Hematopoietic multipotent progenitor cell treated with erythropoietin and hydrocortisone succinate and interleukin-3 and kit ligand, for 17 days (in vitro differentiated cells): ENCODE data around the gene CHID1.

Experiments
- DNase-seq: peaks from one replicate; pipeline ENCODE4 v3.0.0-alpha.2; 2015; ENCODE audit warnings: low spot score

CHID1 gene

DNA sequence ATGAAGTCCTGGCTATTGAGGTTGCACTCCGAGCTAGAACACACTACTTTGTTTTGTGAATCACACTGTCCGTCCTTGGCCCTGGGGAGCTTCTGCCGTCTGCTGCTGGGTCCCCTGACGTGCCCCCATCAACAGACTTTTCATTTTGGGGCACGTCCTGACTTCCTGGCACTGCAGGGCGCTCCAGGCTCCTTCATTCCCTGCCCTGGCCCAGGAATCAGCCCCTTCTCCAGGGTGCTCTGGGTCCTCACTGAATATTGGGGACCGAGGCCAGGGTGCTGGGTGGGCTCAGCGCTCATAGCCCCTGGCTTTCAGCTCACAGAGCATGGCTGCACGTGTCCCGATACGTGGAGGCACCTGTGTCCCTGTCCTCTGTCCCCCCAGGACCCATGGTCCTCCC, 45.7 kb downstream of the CHID1 start:
- no peak for DNase-seq

DNA sequence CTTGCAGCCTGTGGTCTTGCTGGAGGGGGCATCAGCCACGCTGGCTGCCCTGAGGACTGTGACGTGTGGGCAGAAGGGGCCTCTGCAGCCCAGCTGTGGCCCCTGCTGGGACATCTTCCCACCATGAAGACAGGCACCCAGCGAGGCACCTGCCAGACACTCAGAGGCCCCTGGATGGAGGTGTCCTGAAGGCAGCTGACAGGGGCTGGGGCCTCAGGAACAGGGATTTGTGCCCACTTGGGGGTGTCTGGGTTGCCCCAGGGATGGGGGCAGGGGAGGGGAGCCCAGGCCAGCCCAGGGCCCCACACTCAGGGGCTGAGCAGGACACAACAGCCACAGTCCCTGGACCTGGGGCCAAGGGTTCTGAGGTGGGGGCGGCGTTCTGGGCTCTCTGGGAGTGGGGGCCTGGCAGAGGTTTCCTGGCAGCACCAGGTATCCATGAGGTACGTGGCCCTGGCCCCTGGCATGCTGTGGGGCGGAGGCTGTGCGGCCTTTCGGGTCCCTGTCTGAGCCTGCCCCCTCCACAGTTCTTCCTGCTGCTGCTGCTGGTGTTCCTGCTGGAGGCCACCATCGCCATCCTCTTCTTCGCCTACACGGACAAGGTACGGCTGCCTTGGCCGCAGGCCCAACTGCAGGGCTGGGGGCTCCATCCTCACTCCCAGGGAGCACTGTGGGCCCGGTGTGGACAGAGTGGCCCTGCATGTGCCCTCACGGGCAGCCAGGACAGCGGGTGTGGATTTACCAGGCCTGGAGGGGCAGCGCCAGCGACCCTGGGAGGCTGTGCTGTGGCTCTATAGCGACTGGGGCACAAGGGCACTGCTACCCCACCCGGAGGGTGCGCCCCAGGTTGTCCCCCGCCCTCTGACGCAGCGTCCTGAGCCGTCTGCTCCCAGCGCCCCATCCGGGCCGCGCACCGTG, 46.4 kb downstream of the CHID1 start:
- DNase-seq, result no peak

DNA sequence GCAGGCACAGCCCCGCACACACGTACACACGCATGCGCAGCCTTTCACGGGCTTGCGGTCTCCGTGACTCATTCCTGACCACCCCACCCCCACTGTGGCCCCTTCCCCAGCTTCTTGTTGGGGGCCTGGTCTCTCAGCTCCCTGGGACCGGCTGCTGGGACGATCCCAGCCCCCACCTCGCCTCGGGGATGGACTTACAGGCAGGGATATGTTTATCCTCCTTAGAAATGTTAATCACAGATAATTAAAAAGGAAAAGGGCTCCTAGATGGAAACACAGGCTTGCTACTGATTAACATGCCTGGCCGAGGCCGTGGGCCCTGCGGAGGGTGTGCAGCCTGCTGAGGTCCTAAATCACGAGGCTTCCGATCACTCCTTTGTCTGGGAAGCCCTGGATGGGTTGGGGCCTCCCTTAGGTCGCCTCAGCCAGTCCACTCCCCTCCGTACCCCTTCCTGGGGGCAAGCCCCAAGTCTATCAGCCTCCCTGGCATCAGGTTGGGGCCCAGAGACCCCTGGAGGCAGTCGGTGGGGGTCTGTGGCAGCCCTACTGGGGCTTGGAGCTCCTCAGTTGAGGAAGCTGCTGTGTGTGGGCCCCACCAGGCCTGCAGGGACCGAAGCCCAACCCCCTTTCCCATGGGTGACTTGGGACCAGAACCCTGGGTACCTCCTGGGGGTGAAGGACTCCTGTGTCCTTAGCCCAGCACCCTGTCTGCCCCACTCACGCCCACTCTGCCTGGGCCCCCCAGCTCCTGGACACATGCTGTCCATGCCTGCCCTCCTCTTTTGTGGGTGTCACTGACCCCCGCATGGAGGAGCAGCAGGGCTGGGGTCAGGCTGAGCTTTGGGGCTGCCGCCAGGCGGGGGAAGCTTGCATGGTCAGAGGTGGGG, 47.3 kb downstream of the CHID1 start:
- DNase-seq, result no peak

DNA sequence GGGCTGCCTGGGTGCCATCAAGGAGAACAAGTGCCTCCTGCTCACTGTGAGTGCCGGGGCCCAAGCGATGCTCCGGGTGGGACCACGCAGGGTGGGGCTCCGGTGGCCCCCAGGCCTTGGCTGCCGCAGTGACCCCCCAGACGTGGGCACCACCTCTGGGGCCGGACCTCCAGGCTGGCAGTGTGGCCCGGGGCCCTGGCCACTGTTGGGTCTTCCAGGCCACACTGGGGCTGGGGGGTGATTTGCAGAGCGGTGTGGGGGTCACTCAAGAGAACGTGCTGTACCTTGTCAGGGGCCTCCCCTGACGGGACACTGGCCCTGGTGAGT, 48.0 kb downstream of the CHID1 start:
- no peak for DNase-seq

DNA sequence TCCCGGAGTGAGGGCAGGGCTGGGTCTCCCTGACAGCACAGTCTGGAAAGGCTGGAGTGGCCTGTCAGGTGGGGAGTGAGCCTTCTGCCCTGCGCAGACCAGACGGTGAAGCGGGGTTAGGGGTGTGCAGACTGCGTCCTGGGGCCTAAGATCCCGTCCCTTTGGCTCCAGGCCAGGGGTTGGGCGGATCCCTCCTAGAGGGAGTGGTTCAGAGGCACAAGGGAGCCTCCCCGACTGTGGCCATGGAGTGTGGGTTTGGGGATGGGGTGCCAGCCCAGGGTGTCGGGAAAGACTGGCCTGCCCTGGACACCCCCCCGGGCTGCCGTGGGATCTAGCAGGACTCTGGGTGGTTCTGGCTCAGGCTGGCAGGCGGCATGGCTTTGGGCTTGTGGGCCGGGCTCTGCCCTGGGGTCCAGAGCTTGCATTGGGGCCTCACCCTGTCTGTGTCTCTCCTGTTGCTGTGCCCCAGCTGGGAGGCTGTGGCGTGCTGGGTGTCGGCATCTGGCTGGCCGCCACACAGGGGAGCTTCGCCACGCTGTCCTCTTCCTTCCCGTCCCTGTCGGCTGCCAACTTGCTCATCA, 48.4 kb downstream of the CHID1 start:
- DNase-seq, result peak; percentile 86

DNA sequence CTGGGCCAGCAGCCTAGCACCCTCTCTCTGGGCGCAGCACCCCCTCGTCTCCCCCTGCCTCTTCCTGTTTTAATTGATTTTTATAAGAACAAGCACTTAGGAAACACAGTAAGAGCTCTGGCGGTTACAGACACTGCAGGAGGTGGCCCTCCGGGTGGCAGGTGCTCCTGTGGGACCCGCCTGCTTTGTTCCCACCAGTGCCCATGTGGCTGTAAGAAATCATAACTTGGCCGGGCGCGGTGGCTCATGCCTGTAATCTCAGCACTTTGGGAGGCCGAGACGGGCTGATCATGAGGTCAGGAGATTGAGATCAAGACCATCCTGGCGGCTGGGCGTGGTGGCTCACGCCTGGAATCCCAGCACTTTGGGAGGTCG, 49.5 kb downstream of the CHID1 start:
- DNase-seq, result no peak

DNA sequence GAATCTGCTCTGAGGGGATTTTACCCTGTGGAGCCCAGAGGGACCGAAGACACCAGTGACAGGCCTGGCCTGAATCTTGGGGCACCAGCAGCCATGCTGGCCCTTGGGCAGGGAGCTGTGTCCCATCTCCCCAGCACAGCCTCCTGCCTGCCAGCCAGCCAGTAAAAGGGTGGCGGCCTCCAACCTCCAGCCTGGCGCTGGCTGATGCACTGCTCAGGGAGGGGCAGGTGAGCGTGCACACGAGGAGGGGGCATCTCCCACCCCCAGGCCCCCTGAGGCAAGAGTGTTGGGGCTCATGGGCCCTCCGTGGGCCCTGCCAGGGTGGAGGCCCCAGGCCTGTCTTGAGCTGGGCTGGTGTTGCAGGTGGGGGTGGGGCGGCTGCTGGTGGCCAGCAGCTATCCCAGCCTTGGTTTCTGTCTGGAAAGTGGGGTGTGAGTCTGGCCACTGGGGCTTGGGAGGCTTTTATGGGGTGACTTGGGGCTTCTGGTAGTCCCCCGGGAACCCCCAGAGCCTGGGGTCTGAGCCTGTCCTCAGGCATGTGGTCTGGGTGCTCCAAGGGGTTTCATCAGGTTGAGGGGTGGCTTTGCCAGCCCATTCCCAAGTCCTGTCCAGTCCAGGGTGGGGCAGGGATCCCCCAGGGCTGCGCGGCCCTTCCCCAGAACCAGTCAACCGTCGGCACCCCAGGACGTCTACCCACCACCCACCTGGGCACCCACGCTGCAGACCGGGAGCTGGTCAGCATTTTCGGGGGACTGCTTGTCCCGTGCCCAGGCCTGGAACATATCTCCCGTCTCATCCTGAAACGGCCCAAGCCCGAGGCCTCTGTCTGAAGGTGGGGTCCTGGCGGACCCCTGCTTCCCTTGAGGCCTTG, 50.1 kb downstream of the CHID1 start:
- peak; percentile 36 for DNase-seq

DNA sequence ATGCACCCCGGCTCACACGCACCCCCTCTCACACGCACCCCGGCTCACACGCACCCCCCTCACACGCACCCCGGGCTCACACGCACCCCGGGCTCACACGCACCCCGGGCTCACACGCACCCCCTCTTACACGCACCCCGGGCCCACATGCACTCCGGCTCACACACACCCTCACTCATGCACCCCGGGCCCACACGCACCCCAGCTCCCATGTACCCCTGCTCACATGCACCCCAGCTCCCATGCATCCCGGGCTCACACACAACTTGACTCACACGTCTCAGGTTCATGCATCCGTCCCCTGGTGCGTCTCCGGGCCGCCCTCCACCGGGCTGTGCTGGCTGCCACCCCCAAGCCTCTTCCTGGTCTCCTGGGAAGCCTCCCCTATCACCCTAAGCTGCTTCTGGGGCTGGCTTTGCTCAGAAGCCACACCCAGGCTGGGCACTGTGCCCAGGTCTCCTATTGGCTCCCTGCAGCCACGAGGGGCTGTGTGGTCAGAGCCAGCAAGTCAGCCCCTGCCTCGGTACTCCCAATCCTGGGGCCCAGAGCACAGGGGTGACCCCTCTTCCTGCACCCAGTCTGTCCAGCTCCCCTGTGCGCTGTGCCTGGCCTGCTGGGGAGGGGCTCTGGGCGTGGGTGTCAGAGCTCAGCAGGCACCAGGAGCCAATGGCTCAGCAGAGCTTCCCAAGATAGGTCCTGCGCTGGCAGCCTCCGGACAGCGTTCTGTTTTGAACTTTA, 51.0 kb downstream of the CHID1 start:
- DNase-seq, result peak; percentile 82

DNA sequence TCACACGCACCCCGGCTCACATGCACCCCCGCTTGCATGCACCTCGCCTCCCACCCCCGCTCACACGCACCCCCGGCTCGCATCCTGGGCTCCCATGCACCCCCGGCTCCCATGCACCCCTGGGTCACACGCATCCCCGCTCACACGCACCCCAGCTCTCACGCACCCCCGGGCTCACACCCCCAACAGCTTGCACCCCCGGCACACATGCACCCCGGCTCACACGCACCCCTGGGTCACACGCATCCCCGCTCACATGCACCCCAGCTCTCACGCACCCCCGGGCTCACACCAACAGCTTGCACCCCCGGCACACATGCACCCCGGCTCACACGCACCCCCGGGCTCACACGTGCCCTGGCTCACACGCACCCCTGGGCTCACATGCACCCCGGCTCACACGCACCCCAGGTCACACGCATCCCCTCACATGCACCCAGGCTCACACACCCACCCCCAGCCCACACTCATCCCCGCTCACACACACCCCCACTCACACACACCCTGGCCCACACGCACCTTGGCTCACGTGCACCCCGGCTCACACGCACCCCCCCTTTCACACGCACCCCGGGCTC, 51.8 kb downstream of the CHID1 start:
- no peak for DNase-seq

DNA sequence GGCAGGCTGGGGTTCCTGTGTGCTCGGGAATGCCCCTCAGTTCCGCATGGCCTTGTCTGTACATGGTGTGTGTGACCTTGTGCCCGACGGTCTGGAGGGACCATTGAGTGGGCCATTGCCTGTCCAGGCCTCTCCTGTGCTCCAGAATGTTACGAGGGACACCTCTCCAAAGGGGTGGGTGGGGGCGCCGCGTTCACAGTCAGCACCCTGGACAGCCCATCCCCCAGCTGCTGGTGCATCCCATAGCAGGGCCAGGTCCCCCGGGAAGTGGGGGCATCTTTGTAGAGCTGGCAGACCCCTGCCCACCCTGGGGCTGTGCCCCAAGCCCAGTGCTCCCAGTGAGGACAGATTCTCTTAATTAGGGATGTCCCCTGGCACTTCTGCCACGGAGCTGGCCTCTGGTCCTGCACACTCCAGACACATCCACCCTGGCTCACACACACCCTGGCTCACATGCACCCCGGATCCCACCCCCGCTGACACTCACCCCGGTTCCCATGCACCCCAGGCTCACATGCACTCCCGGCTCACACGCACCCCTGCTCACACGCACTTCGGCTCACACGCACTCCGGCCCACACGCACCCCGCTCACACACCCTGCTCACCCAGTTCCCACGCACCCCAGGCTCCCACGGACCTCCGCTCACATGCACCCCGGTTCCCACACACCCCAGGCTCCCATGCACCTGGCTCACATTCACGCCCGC, 52.4 kb downstream of the CHID1 start:
- no peak for DNase-seq

DNA sequence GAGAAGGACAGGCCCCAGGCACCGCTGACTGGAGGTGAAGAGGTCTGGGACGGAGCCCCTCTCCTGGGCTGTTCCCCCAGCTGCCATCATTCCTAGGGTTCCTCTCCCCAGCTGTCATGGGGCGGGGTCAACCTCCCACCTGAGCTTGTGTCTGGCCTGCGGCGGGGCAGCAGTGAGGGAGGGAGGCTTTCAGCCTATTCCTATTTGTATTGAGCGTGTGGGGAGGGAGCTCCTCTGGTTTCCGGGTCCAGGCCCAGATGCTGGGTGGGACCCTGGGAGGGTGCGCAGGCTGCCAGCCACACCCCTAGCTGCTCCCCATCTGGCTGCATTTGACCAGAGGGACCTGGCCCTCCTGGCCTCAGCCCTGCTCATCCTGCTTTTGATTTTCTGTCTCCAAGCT, 54.2 kb downstream of the CHID1 start:
- DNase-seq, result no peak

DNA sequence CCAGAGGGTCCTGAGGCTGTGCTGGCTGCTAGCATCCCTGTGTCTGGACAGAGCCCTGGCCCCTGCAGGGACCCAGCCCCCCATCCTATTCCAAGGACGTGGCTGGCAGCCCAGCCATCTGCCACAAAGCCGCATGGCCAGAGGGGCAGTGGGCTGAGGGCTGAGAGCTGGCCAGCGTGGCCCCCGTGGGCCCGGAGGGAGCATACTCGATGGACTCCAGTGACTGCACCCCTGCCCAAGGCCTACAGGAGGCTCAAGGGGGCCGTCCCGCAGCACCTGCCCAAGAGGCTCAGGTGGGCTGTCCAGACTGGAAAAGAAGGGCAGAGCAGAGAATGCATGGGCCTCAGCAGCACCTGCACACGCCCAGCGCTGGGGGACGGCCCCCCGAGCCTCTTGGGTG, 54.8 kb downstream of the CHID1 start:
- DNase-seq, result no peak

DNA sequence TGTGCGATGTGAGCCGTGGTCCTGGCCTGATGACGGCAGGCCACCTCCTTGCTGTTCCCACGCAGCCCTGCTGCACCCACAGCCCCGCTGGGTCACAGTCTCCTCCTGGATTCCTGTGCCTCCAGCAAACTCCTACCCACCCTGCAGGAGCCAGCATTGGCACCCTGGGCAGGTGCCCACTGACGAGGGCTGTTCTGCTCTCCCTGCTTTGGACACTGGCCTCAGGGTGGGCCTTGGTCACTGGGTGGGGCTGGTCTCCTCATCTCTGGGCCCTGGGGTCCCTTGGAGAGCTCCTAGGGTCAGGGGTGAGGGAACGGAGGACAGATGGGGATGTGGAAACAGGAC, 55.3 kb downstream of the CHID1 start:
- DNase-seq, result no peak

DNA sequence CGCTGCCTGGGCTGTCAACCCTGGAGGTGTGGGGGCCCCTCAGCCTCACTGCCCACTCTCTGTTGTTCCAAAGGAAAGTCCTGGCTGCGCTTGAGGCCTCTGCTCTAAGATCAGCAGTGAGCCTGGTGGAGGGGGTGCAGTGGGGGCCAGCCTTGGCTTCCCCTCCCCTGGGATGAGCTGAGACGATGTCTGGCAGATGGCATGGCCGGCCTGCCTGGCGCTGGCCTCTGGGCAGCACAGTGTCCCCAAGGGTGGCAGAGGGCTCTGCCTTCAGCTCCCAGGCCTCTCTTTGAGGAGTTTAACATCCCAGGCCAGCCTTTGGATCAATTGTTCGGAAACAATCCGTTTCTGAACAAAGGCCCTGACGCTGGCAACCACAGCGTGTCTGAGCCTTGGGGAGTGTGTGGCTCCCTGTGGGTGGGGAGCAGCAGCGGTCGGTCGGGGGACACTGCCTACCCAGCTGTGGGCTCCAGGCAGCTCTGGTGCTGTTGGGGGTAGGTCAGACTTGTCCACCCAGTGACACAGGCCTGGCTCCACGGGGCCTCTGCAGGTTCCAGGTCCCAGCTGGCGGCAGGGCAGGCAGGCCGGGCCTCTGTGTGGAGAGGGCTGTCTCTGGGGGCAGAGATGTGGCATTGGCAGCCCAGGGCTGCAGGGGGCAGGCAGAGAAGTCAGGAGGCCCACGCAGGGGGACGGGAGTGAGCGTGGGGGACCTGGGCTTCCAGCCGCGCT, 55.8 kb downstream of the CHID1 start:
- DNase-seq, result no peak

DNA sequence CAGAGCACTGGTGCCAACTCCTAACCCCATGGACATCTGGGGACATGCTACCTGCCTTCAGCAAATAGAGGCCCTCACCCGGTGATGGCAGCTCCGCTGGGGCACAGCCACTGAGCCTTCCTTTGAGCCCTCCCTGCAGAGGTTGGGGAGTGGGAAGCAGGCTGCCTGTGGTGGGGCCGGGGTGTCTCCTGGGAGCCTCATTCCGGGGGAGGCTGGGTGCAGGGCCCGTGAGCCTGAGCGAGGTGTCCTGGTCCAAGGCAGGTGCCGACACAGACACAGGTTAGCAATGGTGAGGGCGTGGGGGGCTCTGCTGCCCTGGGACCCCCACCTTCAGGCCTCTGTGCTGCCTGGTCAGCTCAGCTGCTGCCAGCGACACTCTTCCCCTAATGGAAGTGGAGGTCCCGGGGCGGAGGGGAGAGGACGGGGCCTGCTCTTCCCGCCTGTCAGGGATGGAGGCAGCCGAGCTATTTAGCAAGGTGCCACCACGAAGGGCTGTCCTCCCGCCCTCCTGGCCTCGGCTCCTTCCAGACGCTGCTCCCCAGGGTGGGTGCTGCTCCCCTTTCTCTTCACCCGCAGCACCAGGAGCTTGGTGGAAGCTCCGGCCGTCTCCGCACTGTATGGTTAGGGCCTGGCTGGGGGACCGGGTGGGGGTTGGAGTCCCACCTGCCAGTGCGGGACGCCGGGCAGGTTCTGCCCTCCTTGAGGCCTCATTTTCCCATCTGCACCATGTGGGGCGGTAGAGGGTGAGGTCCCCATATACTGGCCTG, 56.7 kb downstream of the CHID1 start:
- DNase-seq, result no peak

DNA sequence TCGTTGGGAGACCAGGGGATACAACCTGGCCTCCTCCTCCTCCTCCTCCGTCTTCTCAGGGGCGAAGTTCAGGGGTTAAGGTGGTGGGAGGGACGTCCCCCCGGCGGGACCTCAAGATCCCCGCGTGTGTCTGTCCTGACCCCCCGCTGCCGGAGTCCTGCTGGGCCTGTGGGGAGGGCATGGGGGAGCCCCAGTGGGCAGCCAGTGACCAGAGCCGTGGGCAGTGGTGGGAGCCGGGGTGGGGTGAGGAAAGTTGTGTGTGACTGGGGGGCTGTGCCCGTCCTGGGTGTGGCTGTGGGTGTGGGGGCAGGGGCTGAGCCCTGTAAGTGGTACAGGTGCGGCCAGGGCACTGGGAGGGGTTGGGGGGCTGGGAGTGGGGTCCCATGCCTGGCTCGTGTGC, 57.8 kb downstream of the CHID1 start:
- DNase-seq, result no peak

DNA sequence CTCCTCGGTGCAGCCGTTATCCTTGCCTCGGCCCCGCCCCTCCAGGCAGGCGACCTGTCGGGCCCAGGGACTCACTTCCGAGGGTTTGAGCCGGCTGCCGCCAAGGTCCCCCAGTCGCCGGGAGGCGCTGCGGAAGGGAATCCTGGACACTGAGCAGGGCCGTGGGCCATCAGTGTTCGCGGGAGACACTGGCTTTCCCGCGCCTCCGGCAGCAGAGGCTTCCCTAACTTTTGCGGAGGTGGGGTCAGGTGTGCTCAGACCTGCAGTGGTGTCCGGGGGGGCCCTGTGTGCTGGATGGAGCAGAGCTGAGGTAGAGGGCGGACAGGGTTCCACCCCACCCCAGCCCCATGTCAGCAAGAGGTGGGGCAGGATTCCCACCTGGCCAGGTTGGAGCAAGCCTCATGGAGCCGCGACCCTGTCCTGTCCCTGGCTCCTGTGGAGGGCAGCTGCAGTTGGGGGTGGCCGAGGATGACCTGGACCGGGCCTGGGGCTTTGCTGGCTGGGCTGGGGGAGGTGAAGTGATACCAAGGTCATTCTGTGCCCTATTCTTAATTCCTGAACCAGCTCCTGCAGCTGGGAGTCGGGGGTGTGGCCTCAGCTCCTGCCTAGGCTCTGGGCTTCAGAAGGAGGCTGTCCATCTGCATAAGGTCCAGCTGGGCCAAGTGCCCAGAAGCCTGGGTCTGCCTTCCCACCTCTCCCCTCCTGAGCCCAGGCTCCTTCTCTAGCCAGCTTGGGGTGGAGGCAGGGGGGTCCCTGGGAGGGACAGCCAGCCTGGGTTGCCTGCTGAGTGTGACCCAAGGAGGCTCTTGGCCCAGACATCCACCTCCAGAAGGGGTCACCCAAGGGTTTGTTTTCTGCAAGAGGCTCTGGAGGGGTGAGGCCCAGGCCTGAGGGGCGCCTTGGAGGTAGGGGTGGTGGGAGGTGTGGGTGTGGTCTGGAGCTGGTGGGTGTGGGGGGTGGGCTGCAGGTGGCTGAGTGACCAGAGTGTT, 59.5 kb downstream of the CHID1 start:
- DNase-seq, result peak; percentile 42
